ENCODE measurements around the gene EFNB1.
"Not testable (repeated sequence)": the region's sequence is repeated elsewhere in the genome, so short reads cannot be mapped to it uniquely, and the experiment has no call there.

EFNB1 gene

GRCh38 chrX:68828740-68829581, at the start of gene EFNB1:
Gene EFNB1 (plus strand): TSS chrX:68829021. CDS start chrX:68829777, 756 bp downstream.
- DNase-seq (ENCODE audit: low read depth): peak; percentile 72

DNA sequence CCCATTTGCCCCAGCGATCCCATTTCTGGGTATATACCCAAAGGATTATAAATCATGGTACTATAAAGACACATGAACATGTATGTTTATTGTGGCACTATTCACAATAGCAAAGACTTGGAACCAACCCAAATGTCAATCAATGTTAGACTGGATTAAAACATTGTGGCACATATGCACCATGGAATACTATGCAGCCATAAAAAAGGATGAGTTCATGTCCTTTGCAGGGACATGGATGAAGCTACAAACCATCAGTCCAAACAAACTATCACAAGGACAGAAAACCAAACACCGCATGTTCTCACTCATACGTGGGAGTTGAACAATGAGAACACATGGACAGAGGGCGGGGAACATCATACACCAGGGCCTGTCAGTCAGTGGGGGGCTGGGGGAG, 47.5 kb upstream of the EFNB1 start:
- not testable (repeated sequence) for DNase-seq (ENCODE audit: low read depth)

DNA sequence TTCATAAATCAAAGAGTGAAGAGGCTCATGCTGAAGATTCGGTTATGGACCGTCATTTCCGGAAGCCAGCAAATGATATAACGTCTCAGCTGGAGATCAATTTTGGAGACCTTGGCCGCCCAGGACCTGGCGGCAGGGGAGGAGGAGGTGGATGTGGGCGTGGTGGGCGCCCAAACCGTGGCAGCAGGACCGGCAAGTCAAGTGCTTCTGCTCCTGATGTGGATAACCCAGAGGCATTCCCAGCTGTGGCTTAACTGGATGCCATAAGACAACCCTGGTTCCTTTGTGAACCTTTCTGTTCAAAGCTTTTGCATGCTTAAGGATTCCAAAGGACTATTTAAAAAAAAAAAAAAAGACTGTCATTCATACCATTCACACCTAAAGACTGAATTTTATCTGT, 44.0 kb upstream of the EFNB1 start:
- no peak for DNase-seq (ENCODE audit: low read depth)

GRCh38 chrX:68786581-68786980, 42.2 kb upstream of the EFNB1 start:
- not testable (repeated sequence) for DNase-seq (ENCODE audit: low read depth)

DNA sequence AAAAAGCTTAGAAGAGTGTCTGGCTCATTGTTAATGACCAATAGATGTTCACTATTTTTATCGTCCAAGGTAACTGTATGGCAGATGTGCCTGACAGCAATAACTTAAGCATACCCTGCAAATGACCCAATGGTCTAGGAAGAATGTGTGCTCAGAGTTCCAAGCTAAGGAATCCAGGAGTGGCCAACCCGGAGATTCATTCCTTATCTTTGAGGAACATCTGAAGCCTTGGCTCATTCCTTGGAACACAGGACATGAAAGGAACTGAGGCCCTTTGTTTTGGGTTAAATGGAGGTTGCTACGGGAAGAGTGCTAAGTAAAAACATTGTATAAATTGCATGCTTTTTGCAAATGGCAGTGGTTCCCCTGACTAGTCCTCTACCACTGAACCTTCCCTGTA, 38.9 kb upstream of the EFNB1 start:
- DNase-seq (ENCODE audit: low read depth): no peak

- DNase-seq (ENCODE audit: low read depth): no peak
Observed at GRCh38 chrX:68792083-68792482, 36.7 kb upstream of the EFNB1 start.

- no peak for DNase-seq (ENCODE audit: low read depth)
Observed at GRCh38 chrX:68794461-68794860, 34.4 kb upstream of the EFNB1 start.

DNA sequence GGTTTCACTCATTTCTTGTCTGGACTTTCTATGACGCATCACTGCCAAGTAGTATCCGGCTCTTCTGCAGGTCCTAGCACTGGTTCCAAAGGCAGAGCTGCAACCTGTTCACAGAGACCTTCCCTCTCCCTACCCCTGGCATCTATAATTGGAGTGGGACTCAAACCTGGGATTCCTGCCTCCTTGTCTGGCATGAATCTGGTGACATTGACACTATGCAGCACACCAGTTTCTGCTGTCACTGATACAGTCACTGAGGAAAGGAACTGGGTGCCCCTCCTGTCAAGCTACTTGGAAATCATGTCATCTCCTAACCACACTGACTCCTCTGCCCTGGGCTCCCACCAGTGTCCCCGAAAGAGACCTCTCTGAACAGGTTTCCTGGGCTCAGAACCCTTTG, 33.1 kb upstream of the EFNB1 start:
- no peak for DNase-seq (ENCODE audit: low read depth)

DNA sequence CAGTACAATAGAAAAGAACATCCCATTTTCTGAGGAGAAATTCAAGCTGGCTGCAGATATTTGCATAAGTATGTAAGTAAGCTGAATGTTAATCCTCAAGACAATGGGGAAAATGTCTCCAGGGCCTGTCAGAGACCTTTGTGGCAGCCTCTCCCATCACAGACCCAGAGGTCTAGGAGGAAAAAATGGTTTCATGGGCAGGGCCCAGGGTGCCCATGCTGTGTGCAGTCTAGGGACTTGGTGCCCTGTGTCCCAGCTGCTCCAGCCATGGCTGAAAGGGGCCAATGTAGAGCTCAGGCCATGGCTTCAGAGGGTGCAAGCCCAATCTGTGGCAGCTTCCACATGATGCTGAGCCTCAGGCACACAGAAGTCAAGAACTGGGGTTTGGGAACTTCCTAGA, 30.4 kb upstream of the EFNB1 start:
- not testable (repeated sequence) for DNase-seq (ENCODE audit: low read depth)

DNA sequence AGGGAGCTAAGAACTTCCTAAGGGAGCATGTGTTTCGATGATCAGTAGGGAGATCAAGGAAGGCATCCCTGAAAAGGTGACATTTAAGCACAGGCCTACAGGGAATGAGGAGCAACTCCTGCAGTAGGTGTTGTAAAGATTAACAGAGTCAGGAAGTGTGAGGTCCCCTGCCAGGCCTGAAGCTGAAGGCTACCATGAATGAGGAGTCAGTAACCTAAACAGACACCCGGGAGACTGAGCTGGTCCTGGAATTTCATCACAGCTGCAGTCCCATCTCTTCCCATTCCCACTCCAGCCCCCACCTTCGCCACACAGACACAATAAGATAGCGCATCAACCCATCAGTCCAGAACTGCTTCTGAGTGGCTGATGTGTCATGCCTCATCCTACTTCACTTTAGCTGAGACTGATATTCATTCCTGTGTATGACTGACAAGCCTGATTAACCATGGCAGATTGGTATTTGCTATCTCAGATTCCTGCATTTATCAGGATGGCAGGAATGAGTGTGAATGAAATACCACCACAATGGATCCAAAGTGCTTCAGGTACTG, 27.0 kb upstream of the EFNB1 start:
- no peak for DNase-seq (ENCODE audit: low read depth)

DNA sequence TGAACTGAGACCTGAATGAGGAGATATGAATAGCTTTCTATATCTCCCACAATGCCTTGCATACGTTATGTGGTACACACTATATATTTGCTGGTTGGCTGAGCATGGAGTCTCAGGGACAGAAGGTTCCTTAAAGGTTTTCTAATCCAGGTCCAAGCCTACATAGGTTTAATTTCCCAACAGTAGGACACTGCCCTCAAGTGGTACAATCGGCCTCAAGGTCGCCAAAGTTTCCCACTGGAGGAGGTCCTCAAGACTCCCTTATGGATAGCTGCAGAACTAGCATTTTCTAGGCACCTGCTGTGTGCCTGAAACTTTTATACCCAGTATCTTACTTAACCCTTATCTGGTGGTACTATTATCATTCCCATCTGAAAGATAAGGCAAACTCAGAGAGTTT, 21.0 kb upstream of the EFNB1 start:
- DNase-seq (ENCODE audit: low read depth): no peak

DNA sequence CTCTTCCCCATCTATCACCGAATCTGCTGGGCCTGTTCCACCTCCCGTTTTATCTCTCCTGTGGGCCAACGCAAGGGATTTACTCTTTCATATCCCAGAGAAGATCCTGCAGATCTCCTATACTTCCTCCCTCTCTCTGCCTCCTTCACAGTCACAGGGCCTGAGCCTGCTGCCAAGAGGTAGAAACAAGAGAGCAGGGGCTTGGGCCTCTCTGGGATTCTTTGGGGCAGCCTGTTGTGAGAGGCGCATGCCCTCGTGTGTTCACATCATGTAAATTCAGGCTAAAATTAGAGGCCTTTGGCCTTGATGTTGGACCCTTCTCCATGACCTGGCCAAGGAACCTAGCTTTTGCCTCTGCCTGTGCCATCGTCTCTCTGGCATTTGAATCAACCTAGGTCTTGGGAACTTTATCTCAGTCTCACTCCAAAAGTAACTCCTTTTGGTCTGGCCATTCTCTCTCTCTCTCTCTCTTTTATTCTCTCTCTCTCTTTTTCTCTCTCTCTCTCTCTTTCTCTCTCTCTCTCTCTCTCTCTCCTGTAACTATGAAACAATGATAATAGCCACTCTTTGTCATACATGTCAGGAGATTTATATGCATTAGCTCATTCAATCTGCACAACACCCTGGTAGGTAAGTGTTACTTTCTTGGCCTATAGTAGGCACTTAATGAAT, 20.0 kb upstream of the EFNB1 start:
- no peak for DNase-seq (ENCODE audit: low read depth)

DNA sequence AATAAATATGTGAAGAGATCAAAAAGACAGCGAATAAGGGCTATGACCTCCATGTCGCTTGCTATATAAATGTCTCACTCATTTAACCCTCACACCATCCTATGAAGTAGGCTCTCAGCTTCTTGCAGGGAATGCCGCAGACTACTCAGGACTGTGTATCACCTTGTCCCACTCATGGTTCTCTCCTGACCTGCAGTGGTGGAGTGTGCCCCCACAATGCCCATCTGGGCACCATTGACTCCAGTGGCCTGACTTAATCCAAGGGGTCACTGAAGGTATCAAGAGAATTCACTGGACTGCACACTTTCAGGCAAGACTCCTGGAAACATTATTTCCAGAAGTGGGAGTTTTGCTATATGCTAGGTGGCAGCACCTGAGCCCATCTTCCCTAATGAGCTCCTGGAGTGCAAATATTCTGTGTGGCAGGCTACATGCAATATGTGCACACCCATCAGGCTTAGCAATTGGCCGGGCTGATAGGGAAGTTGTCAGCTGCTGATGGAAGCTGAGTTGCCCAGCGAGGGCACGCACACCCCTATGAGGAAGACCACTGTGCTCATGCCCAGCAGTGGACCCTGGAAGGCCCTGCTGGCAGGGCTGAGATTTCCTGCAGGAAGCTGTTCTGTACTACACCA, 8.2 kb upstream of the EFNB1 start:
- no peak for DNase-seq (ENCODE audit: low read depth)

DNA sequence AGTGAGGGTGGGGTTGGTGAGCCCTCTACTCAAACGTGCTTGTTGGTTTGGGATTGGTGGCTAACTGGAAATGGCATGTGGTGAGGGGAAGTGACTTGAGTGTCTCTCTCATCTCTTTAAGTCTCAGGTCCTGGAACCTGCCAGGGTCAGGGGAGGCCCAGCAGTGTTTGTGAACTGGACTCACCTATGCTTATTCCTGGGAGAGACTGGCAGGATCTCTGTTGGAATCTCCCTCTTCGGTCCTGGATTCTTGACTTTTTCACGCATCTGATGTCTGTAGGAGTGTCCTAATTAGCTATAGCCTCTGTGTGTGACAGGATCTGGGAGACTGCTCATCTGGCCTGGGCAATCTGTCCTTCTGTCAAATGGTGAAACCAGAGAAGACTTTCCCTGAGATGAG, 7.2 kb upstream of the EFNB1 start:
- DNase-seq (ENCODE audit: low read depth): no peak

DNA sequence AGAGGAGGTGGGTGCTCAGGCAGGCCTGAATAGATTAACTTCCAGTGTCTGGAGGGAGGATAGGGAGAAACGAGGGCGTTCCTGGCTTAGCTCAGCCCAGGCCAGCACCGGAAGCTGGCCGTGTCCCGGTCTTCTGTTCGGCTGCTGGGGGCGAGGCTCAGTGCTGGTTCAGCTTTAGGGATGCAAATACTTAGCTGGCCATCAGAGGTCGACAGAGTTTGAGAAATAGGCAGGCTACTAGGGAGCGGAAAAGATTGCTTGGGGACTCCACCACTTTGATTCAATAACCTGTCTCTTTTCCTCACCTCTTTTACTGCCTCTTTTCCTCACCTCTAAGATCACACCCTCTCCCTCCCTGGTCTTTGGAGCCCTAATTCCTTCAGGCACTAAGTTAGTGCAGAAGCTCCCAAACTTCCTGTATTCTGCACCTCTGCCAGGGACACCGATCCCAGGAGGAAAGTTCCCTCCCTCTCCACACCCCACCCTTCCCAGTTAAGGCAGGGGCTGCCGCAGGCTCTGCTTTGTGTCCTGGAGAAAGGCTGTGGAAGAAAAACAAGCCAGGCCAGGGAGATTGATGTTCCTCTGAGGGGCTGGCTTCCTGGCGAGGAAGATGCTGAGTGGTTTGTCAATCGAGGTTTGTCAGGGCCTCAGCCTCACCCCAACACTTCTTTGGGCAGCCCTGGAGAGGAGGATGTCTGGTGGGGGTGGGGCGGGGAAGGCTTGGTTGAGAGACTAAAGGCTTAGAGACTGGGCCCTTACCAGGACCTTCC, 6.0 kb upstream of the EFNB1 start:
- no peak for DNase-seq (ENCODE audit: low read depth)

DNA sequence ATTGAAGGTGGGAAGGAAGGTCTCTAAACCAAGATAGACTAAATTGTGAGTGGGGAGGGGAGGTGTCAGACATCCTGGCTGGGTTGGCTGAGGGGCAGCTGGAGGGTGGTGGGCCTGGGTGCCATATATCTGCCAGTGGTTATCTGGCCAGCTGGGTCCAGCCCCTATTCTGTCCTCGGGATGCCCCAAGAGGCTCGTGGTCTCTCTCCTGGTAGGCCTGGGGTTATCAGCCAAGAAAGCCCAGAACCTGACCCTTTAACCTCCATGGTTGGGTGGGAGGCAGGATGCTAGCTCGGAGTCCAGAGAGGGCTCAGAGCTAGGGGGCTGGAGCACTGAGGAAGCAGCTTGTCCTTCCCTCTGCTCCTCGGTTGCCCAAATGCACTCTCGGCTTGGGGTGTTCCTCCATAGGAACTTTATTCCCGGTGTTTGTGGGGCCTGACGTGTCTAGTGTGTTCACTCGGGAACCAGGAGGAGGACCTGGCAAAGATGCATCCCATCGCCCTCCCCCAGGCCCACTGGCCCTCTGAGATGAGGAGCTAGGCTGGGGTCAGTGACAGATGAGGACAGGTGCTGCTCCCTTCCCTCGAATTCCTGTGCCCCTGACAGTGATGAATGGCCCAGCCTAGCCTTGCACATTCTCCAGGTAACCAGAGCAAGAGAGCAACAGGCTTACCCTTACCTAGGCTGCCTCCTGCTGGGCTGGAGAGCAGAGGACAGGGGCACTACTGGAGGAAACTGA, 5.2 kb upstream of the EFNB1 start:
- no peak for DNase-seq (ENCODE audit: low read depth)

DNA sequence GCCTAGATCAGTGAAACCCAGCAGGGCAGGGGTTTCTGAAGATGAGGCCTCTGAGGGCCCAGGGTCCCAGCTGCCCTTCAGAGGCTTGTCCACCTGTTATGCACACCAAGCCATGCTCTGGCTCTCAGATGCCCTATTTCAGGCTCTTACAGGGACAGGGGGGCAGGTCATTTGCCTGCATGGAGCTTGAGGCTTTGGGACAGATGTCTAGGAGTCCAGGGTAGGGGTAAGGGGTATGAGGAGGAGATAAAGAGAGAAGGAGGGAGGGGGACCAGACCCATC, 4.7 kb upstream of the EFNB1 start:
- no peak for DNase-seq (ENCODE audit: low read depth)

GRCh38 chrX:68824565-68825125, 4.2 kb upstream of the EFNB1 start:
- DNase-seq (ENCODE audit: low read depth): no peak

DNA sequence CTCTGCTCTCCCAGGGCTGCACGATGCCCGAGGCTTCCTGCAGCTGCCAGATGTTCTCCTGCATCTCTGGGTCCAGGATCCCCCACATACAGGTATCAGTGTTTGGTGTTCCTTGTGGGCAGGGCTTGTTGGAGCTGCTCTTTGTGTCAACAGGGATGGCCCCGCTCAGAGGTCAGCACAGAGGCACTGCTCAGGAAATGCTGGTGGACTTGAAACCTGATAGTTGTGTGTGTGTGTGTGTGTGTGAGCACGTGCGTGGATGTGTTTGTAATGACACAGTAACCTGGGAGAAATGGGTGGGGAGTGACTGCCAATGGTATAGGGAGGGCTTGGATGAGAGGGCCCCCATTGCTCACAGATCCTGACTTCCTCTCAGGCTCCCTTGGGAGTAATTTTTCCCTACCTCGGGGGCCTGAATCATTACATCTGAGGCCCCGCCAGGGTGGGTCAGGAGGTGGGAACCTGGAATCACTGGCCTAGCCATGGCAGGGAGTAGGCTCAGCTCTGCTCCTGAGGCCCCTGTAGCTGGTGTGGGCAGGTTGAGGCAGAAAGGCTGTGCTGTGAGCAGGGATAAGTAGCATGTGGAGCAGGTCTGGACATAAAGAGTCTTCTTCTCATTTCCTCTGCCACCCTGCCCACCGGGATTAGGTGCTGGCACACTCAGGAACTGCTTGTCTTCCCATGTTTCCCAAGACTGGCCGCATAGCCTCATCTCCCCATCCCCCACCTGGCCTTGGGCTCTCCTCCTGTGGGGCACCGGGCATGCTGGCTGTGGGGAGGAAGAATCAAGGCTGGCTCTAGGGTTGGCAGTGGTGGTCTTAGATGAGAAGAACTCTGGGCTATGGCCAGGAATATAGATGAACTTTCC, 2.5 kb upstream of the EFNB1 start:
- DNase-seq (ENCODE audit: low read depth): no peak

GRCh38 chrX:68827256-68827655, 1.6 kb upstream of the EFNB1 start:
- no peak for DNase-seq (ENCODE audit: low read depth)
